NCI-H2227 treated with DMSO at 0.1 percent for 48 hours (cell line): ENCODE measurements around the gene ARHGEF10L.
"Not testable (repeated sequence)": the region's sequence is repeated elsewhere in the genome, so short reads cannot be mapped to it uniquely, and the experiment has no call there.

ENCODE experiments used
- DNase-seq: peaks from one replicate; lab custom pipeline; 2025; lab: John Stamatoyannopoulos, UW

The ARHGEF10L gene

DNA sequence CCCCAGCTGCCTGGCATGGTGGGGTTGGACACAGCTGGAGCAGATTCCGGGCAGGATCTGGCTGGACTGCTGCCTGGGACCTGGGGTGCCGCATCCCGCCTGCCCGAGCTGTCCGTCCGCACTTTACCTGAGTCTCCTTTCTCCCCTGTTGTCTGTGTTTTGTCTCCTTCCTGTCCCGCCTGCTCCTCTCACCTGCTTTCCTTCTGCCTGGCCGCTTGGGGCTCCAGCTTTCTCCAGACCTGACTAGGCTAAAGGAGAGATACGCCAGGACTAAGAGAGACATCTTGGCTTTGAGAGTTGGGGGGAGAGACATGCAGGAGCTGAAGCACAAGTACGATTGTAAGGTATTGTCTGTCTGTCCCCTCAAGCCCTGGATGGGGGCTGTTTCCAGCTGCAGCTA is 73.3 kb downstream of the ARHGEF10L start:
- no peak for DNase-seq

DNA sequence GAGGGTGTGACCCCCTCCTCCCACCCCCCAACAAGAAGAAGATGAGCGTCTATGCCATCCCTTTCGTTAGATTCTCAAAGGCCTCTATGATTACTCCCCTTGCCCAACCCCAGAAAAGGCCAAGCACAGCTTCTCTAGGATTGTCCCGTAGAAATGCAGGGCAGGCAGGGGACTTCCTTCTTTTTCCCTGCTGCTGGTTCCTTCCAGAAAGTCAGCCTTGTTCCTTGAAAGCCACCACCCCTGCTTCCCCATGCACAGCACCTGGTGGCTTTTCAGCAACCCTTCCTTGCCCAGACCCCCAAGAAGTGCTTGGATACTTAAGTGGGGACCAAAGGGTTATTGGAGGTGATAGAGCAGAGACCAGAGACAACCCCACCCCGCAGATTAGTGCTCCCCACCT is 75.1 kb downstream of the ARHGEF10L start:
- no peak for DNase-seq

DNA sequence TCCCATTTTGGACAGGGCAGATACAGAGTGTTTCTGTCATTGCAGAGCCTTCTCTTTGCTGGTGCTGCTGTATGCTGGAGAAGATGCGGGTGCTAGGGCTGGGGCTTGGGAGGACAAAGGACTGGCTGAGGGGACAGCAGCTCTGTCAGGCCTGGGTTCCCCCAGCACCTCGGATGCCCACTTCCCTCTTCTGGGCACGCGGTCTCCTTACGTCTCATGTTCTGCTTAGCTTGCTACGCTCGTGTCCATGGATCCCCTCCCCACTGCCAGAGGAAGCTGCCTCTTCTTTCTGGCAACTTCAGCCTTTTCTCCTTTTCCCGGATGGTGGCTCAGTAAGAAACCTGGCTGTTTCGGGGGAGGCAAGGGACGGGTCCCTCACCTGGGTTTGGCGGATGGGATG is 75.7 kb downstream of the ARHGEF10L start:
- no peak for DNase-seq

DNA sequence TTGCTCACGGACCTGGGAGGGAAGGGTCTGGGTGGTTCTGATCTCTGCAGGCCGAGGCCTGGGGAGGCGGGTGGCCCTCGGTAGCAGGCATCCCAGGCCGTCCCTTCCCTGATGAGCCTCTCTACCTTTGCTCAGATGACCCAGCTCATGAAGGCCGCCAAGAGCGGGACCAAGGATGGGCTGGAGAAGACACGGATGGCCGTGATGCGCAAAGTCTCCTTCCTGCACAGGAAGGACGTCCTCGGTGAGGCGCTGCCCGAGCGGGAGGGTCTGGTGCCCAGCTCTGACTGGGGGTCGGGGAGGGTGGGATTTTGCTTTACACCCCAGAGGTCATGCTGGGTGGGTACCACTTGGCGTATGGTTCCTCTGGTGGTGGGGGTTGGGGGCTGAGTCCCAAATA is 76.5 kb downstream of the ARHGEF10L start:
- DNase-seq, result no peak

DNA sequence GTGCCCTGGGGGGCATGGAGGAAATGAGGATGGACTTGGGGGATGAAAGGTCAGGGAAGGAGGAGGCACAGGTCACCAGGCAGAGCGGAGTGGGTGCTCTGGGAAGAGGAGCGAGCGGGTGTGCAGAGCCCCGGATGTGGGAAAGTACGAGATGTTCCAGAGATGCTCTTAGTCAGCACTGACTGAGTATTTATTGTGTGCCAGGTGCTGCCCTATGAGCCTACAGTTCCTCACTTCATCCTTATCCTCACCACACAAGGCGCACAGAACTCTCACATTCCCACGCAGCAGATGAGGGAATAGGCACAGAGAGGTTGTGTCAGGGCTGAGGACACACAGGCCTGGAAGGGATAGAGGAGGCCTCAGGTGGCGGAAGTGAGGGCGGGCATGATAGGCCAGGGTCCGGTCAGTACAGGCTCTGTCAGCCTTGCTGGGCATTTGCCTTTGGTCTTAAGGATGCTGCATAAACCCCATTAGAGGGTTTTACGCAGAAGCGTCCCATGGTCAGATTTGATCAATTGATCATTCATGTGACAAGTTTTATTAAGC is 77.3 kb downstream of the ARHGEF10L start:
- DNase-seq, result no peak

DNA sequence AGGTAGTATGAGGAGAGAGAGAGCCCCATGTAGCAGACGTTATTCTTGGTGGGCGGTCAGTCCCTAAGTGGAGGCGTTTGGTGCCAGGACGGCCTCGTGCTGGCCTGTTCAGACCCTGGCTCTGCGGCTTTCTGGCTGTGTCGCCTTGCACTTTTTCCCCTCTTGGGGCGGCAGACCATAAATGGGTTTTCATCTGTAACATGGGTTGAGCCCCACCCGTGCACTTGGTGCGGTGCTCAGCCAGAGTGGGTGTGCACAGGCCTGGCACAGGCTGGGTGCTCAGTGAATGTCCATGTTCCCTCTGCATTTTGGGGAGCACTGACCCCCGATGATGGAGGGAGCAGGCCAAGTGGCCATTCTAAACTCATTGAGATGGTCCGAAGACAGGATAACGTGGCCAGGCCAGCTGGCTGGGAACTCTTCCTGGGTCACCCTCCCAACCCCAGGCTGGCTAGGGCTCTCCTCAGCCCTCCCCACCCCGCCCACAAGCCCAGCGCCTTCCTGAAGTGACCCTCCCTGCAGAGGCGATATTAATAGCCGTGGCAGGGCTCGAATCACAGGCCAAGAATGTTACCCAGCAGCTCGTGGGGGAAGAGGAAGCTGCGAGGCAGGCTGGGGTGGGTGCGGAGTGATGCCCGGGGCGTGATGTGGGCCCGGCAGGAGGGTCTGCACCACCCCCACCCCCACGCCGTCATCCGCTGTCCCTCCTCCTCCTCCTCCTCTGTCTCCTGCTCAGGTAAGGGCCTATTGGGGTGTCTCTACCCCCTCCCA is 78.5 kb downstream of the ARHGEF10L start:
- DNase-seq, result no peak

DNA sequence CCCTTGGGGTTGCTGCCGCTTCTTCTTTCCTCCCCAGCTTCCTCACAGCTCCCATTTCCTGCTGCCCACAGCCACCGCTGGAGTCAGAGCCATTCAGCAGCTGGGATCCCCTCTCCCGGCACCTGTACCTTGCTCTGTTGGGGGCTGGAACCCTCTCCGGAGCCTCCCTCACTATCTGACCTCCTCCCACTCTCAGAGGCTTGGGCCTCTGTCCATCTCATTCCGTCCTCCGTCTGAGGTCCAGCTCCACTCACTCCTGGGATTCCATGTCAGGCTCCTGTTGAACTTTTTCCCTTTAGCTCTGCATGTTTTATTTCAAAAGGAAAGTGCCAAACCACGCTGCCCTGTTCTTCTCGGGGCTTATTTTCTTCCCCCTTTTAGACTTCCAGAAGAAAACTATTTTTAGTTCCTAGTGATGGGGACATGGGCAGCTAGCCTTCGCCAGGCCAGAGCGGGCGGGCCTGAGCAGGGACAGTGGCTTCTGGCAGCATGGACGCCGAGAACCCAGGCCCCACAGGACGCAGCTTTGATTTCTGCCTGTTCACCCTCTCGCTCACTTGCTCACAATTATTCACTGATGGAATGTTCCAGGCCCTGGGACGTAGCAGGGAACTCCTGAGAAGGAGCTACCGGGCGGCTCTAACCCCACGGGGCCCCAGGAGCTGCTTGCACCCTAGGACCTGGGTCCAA is 79.2 kb downstream of the ARHGEF10L start:
- DNase-seq, result no peak

DNA sequence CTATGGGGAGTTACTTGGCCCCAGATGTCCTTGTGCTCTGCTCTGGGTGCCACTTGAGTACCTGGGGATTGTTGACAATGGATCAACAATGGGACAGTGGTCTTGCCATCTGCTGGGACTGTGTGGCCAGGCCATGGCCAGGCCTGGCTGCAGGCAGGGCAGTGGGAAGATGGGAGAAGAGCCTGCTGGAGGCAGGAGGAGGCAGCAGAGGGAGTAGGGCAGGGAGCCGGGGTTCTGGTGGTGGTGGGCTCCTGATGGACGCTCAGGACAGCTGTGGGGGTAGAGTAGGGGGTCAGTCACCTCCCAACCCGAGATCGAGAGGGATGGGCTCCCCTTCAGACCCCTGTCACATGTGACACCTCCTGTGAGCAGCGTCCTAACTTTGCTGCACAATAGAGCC is 81.0 kb downstream of the ARHGEF10L start:
- no peak for DNase-seq

DNA sequence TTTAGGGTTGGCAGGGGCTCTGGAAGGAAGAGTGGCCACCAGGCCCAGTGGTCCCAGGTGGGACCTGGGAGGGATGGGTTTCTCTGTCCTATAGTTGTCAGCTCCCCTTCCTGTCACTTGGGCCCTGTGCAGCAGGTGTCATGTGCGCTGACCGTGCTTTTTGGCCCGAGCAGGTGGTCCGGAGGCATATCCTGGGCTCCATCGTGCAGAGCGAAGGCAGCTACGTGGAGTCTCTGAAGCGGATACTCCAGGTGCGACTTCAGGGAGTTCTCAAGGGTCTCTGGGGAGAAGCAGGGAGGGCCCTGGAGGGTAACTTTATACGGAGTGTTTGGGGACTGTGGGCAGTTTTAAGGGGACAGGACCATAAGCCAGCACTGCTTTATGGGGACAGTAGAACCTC is 82.2 kb downstream of the ARHGEF10L start:
- no peak for DNase-seq

DNA sequence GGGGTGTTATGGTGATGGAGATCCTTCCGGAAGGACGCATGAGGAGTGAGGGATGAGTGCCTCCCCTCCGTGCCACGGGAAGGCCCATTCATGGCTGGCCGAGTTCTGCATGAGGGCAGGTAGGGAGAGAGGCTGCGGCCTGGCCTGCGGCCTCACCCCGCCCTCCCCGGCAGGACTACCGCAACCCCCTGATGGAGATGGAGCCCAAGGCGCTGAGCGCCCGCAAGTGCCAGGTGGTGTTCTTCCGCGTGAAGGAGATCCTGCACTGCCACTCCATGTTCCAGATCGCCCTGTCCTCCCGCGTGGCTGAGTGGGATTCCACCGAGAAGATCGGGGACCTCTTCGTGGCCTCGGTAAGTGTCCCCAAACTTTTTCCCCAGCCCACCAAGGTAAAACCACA is 83.3 kb downstream of the ARHGEF10L start:
- no peak for DNase-seq

DNA sequence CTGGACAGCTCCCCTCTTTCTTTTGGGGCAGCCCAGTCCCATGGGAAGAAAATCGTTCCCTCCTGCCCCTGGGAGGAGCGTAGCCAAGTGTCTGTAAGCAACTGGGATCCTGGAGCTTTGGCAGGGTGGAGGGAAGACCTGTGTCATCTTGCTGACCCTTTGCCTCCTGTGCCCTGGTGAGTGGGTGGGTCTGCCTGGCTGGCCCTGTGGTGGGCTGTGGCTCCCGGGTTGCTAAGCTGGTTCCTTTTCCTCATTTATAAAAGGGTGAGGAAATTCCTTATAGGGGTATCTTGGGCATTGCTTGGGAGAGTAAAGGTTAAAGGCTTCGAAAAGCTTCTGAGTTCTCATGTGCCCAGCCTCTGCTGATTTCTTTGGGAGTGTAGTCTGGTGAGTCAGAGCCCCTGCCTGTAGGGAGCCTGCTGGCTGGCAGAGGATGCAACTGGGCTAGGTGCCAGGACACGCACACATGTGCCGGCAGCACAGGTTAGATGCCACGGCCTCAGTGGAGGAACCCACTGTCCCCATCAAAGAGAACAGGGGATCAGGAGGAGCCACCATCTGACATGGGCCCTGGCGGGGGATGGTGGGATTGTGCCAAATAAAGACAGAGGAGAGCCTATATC is 85.2 kb downstream of the ARHGEF10L start:
- no peak for DNase-seq

DNA sequence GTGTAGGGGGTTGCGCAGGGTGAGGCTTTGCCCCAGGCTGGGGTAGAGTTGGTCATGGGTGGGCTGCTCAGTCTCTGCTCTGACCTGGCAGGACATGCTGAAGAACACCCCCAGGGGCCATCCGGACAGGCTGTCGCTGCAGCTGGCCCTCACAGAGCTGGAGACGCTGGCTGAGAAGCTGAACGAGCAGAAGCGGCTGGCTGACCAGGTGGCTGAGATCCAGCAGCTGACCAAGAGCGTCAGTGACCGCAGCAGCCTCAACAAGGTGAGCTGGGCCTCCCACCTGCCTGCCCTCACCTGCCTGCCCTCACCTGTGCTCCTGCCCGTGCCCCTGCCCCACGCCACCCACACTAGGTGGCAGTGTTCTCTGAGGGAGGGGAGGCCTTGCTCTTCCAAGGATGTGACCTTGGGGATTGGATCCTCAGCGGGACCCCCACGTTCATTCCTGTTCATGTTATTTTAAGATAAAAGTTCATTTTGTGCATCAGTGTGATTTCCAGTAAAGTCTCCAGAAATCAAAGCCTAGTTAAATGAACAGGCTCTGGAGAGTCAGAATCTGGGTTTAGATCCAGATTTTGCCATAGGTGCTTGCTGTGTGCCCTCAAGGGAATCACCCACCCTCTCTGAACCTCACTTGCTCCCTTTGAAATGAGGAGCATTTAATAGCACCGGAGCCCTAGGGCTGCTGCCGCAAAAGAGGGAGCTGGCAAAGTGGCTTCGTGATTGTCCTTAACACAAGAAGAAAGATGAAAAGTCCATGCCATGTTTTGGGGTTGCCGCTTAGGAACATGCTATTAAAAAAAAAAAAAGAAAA is 87.9 kb downstream of the ARHGEF10L start:
- DNase-seq, result no peak

DNA sequence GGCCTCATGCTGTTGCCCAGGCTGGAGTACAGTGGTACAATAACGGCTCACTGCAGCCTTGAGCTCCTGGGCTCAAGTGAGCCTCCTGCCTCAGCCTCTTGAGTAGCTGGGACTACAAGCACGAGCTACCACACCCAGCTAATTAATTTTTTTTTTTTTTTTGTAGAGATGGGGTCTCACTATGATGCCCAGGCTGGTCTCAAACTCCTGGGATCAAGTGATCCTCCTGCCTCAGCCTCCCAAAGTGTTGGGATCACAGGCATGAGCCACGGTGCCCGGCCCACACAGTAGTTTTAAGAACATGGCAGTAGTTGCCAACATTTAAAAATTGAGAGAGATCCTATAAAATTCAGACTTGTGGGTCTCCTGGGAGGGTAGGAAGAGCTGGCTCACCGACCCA is 89.5 kb downstream of the ARHGEF10L start:
- DNase-seq, result not testable (repeated sequence)

DNA sequence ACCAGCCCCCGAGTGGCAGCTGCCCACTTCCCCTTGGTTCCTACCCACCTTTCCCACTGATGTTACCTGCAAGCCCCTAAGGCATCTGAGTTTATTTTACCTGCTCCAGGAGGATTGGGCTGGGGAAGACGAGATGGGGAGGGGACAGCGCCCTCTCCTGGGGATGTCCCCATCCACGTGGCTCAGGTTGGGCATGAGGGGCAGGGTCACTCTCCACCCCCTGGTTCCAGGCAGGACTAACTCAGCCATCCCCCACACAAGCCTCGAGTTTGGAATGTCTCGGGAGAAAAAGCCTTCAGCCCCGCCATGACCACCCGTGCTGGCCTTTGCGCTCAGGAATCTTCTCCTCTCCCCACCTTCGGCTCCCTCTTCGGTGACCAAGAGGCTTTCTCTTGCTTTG is 90.0 kb downstream of the ARHGEF10L start:
- no peak for DNase-seq

DNA sequence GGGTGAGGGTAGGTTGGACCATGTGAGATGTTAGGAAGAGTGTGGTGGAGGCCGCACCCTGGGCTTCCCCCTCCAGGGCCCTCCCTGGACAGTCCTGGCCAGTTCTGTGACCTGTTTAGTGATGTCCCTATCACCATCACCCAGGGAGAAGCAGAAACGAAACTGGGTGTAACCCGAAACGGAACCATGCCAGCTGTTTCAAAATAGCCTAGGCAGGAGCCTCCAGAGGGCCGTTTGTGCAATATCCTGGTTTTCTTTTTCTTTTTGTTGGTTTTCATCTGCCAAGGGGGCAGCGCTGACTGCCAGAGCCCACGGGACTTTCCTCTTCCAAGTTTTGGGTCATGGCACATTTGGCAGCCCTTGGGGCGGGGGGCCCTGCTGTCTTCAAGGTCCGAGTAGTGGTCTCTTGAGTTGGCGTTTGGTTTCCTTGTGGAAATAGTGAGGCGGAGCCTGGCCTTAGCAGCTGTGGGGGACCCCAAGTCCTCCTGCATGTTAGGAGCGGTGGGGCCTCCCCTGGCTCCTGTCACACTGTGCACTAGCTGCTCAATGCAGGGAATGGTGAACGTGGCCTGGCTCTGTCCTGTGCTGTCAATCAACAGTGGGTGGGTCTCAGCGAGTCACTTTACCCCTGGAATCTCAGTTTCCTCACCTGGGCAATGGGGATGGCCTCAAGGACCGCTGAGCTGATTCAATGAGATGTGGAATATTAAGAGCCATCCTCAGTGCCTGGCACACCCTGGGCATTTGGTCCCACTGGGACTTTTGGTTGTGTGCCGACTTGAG is 90.7 kb downstream of the ARHGEF10L start:
- no peak for DNase-seq

DNA sequence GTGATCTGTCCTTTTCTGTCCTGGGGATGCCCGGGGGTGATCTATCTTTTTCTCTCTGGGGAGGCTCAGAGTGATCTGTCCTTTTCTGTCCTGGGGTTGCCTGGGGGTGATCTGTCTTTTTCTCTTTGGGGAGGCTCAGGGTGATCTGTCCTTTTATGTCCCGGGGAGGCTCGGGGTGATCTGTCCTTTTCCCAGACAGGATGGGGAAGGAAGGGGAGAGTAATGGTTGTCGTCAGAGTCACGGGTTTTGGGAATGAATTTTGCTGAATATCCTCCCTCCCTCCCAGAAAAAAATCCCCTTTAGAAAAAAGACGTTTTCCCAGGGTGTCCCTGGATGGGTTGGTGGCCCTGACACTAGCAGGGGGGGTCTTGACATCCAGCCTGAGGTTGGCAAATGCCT is 91.5 kb downstream of the ARHGEF10L start:
- DNase-seq, result no peak

DNA sequence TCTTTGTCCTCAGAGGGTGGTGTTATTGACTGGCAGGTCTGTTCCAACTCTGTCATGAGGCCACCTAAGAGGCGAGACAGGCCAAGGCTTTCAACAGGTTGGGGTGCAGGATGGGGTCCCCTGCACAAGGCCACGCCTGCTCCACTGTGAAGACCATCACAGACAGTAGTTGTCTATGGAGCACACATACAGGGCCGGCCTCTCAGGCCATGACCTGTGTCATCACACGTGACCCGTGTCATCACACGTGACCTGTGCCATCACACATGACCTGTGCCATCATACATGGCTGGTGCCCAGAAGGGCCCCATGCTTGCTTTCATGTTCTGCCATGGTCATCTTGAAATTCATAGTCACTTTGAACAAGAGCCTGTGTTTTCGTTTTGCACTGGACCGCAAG is 91.9 kb downstream of the ARHGEF10L start:
- DNase-seq, result no peak

DNA sequence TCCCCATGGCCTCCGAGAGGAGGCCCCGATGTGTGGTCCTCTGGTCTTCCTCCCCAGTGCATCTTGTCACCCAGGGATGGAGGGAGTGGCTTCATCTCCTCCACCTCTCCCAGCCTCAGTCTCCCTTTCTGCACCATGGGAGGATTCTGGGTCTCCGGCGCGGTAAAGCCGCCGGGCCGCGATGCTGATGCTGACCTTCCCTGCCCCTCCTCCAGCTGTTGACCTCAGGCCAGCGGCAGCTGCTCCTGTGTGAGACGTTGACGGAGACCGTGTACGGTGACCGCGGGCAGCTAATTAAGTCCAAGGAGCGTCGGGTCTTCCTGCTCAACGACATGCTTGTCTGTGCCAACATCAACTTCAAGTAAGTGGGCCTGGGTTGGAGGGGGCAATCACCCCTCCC is 92.6 kb downstream of the ARHGEF10L start:
- no peak for DNase-seq

DNA sequence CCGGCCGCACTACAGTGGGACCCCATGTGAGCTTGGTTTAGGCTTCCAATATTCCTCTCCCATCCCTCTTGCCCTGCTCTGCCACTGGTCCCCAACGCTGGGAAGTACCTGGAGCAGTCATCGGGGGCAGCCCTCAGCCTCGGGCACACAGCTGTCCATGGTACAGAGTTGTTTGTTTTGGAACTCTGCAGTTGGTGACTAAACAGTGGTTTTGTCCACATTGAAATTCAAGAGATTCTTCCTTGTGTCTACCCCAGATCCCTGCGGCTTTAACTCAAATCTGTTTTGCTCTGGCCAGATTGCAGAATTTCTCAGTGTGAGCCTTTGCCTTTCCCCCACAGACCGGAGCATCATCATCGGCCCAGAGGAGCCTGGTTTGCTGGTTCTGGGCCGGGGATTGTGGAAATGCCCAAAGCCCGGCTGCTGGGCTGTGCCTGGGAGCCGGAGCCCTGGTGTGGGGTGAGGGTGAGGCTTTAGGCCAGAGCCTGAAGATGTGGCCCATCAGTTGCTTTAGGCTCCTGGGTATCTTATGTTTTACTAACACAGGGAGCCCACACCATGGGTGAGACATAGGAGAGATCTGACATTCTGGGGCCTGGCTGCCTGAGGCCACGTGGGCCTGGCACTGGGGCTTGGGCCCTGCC is 93.2 kb downstream of the ARHGEF10L start:
- no peak for DNase-seq

DNA sequence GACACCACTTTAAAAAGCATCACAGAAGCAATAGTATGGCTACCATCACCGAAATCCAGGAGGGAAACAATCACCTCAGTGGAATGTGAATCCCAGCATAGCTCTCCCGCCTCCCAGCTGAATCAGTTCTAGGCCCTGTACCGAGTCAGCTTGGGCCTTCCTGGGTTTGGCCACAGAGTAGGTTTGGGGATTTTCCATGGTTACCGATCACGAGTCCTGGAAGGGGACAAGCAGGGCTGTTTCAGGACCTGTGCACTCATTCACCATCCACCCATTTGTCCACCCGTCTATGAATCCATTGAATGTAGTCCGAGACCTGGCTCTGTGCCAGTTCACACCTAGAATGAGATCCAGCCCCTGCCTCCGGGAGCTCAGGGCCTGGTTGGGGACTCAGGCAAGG is 94.2 kb downstream of the ARHGEF10L start:
- no peak for DNase-seq

DNA sequence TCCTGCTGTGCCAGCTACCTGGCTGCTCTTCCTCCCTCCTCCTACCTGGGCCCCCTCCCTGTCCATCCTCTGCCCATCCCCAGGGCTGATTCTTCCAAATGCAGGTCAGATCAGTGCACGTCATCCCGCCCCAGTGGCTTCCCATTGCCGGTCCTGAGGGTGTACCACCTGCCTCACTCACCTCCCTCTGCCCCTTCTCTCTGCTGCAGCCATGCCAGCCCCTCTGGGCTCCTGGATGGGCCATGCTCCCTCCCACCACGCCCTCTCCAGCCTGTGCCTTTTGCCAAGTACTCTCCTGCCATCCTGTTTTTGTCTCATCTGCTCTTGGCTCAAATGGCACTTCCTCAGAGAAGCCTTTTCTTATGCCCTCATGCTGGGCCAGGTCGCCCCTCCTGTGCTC is 95.8 kb downstream of the ARHGEF10L start:
- DNase-seq, result no peak
